NCI-H524 treated with DMSO at 0.1 percent for 48 hours (cell line): ENCODE measurements around the gene RAD52.

Source experiments
- DNase-seq: peaks from one replicate; lab custom pipeline; 2025; lab: John Stamatoyannopoulos, UW

Gene RAD52

DNA sequence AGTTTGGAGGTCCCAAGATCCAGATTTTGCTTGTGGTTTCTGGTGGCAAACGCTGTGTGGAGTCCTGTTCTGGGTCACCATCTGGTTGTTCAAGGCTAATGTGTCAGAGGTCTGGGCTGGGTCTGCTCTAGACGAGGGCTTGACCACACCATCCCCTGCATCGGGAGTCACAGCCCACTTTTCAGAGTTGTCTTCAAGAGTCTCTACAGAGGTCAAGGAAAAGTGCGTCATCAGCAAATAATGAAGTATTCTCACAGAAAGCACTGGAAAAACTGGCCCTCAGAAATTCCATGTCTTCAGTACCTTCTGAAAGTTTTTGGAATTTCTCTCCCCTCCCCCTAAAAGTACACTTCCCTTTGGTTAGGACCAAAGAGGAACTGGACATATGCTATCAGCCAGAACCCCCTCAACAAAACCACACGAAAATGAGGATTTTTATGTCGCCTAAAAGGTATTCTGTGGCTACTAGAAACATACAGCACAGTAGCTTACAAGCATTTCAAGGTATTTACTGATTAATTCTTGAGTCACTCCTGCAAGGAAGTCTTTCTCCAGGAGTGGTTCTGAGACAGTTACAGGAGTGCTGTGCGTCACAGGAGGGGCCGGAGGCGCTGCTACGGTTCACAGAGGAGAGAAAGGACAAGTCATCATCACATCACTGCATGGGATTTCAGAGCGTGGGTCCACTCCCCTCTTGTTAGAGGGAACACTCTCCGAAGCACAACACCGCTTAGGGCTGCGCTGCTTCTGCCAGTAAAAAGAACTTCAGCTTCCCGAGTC, 35.4 kb downstream of the RAD52 start:
- DNase-seq: no peak

GRCh38 chr12:912466-913235, 36.8 kb downstream of the RAD52 start:
- no peak for DNase-seq

- no peak for DNase-seq
These were observed 38.2 kb downstream of the RAD52 start for GRCh38 chr12:911191-911826.

DNA sequence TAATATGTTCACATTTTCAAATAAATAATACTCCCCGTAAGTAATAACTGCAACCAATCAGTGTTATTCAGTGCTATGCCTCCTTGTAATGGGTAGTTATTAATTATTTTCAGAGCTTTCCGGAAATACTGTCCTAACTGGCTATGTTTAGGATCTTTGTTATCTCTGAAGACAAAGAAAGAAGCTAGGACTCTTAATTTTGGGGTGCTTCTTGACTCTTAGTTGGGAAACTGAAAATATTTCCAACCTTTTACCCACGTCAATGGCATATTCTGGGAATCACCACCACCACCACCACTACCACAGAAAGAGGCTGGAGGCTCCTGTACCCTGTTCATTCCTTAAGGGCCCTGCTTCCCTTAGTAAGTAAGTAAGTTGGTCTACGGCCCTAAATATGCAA, 39.1 kb downstream of the RAD52 start:
- DNase-seq: no peak

- DNase-seq: no peak
These were observed 39.6 kb downstream of the RAD52 start for GRCh38 chr12:909861-910260.

DNA sequence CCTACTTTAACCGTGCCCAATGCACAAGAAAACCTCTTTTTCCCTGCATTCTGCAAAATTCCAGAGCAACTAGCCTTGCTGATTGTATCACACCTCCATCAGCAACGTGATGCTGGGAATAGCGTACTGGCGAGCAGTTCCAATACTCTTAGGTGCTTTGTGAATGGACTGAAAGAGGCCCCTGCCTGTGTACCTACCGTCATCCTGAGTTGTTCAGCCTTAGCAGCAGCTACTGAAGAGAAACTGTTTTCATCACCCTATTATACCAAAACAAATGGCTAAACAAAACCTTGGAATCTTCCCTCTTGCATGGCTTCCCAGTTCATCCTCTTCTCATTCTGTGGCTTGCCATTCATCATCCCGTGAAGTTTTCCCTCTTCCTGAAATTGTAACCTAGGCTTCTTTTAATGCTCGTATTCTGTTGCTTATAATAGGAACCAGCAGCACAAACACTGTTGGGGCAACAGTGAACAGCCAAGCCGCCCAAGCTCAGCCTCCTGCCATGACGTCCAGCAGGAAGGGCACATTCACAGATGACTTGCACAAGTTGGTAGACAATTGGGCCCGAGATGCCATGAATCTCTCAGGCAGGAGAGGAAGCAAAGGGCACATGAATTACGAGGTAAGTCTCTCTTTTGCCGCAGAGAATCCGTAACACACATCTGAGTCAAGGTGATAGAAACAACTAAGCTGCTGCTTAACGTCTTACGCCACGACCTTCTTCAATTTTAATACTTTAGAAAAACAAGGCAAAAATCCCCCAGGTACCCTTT, 41.9 kb downstream of the RAD52 start:
- DNase-seq: no peak

GRCh38 chr12:906062-906585, 43.4 kb downstream of the RAD52 start:
- no peak for DNase-seq

GRCh38 chr12:905261-906031, 44.0 kb downstream of the RAD52 start:
- no peak for DNase-seq

GRCh38 chr12:904010-904414, 45.5 kb downstream of the RAD52 start:
- no peak for DNase-seq

- DNase-seq: no peak
These were observed 46.4 kb downstream of the RAD52 start for GRCh38 chr12:903055-903454.

DNA sequence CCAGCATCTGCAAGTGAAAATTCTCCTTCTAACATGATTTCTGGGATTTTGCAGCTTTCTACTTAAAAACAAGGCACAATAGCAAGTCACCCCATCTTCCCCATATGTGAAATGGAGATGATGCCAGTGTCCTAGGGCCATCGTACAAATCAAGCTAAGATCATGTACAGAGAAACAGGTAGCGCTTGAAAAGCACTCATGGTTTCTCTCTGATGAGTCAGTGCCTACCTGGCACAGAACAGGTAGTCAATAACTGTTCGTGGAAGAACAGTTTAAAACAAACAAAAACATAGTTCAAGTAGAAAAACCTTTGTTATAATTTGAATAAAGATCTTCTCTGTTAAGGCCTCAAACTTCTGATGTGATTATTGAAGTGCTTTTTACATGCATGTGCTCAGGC, 46.9 kb downstream of the RAD52 start:
- DNase-seq: no peak

DNA sequence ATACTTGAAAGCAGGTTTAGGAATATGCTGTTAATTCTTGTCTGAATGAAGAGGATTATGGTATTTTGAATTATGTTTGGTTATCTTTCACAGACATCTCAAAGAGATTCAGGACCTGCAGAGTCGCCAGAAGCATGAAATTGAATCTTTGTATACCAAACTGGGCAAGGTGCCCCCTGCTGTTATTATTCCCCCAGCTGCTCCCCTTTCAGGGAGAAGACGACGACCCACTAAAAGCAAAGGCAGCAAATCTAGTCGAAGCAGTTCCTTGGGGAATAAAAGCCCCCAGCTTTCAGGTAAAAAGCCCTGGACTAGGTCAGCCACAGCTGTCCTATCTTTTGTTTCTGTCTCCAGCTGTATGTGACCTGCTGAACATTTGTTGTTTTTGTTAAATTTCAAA, 52.1 kb downstream of the RAD52 start:
- no peak for DNase-seq

GRCh38 chr12:896031-896430, 53.5 kb downstream of the RAD52 start:
- no peak for DNase-seq

DNA sequence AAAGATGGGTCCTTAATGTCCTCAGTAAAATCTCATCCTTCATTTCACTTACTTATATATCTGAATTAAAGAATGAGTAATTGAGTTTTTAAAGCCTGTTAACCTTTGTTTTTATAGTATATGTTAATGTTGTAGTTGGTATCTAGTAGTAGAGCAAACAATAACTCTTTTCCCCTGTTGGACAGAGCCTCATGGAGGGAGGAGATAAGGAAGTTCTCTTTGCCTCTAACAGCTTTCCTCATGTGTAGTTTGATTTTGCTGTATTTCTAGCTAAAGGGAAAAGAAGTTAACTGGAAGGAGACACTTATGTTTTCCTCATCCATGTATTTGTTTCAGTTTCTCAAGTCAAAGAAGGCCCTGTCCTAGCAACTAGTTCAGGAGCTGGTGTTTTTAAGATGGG, 55.3 kb downstream of the RAD52 start:
- no peak for DNase-seq

GRCh38 chr12:886206-886605, 63.3 kb downstream of the RAD52 start:
- no peak for DNase-seq

GRCh38 chr12:885701-886100, 63.8 kb downstream of the RAD52 start:
- no peak for DNase-seq

- no peak for DNase-seq
These were observed 64.6 kb downstream of the RAD52 start for GRCh38 chr12:884746-885414.

- DNase-seq: no peak
These were observed 68.8 kb downstream of the RAD52 start for GRCh38 chr12:880656-881055.

- no peak for DNase-seq
These were observed 69.9 kb downstream of the RAD52 start for GRCh38 chr12:879641-880040.

- DNase-seq: no peak
These were observed 75.5 kb downstream of the RAD52 start for GRCh38 chr12:873954-874353.

DNA sequence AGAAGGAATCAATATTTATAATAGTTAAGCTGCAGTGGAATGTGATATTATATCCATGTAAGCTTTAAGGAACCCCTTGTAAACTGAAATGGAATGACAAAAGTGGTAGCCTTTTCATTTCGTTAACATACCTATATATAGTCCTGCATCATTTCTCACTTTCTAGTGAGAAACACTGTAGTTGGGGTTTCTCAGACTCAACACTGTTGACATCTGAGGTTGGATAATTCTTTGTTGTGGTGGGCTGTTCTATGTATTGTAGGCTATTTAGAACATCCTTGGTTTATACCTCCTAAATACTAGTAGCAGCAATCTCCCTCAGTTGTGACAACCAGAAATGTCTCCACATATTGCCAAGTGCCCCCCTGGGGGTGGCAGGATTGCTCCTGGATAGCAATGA, 79.1 kb downstream of the RAD52 start:
- no peak for DNase-seq
